HG02970 (cell line): ENCODE measurements around the gene ZNF304.
A peak's percentile ranks its signal among the peaks of the same experiment; 100 is the strongest.

Source experiments
- ATAC-seq: cut with Tn5 transposase; IDR thresholded peaks from one replicate; pipeline ENCODE4 v1.9.1; 2021; ENCODE audit warnings: mild to moderate bottlenecking, moderate library complexity, moderate number of reproducible peaks; ENCODE audit not compliant: unreplicated experiment, low FRiP score

Gene ZNF304

DNA sequence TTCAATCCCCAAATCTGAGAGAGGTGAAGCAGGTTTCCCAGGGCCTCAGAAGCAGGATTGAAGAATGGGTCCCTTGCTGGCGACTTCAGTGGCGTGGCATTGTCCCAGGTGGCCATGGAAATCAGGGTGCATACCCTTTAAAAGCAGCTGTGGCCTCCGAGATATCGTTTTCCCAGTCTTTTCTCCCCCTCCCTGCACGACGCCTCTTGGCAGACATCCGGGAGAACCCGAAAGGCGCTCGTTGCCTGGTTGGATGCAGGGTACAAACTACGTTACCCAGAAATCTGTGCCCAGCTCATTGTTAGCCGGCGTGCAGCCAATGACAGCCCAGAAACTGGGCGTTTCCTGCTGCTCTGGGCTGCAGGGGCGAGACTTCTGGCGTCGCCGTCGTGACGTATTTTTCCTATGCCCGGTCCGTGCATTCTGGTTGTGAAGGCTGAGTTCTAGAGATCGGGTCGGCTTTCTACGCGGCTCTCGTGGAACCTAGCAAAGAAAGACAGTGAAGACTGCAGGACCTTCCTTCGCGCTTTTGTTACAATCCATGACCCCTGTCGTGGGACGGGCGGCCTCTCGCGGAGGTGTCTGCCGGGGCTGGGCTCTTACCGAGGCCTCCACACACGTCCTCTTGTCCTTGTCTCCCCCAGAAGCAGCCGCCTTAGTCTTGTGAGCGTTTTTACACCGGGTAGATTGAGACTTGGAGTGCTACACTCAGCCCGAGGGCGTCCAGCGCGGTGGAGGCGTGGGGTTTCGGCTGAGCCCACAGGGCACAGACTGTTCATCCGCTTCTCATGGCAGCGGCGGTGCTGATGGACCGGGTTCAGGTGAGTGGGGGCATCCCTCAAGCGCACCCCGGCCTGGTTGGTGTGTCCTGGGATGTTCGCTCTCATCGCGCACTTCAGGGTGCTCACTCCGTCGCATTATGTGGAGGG lies at the start of gene ZNF304:
Gene ZNF304 (plus strand): TSS at position 395 of the 929 bp plus-strand sequence. CDS start 394 bp downstream, at position 789.
- ATAC-seq = peak; percentile 89

DNA sequence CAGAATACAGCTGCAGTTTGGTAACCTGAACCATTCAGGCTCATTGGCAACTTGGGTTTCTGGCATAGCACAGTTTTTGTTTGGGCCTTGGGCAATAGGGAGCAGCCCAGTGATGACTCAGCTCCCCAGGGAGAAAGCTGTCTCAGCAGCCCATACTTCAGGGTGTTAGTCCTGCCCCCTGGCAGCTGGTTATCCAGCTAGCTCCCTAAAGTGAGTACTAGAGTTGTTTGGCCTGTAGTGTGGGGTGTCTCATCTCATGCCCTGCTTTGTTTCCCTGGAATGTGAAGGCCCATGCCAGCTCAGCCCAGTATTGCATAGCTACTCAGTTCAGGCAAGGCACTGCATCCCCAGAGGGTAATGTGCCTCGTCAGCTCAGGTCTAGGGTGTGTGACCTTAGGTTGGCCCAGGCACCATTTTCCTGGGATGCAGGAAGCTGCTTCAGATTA lies 49.0 kb upstream of the ZNF304 start:
- ATAC-seq = no peak

DNA sequence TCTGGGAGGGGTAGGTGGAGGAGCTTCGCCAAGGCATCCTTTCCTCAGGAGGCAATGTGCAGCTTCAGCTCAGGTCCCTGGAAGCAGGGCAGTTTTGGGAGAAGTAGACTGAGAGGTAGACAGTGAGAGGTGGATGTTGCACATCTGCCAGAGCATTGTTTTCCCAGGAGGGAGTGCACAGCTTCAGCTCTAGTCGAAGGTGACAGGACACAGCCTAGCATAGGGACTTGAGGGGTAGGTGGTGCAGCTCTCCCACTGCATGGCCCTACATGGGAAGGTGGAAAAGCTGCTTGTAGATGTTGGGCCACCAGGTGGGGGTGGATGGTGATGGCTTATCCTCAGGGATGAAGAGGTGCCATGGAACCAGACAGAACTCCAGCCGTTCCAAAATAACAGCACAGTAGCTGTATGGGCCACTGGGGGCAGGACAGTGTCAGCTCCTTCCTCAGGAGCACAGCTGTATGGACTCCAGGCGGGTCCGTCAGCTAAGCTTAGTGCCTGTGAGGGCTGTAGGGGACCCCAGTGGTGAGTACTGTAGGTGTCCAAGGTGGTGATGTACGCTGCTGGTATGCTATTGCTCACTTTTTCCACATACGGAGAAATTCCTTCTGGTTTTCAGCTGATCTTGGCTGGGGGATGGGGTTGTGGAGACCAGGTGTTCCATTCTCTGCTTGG lies 48.2 kb upstream of the ZNF304 start:
- no peak for ATAC-seq

DNA sequence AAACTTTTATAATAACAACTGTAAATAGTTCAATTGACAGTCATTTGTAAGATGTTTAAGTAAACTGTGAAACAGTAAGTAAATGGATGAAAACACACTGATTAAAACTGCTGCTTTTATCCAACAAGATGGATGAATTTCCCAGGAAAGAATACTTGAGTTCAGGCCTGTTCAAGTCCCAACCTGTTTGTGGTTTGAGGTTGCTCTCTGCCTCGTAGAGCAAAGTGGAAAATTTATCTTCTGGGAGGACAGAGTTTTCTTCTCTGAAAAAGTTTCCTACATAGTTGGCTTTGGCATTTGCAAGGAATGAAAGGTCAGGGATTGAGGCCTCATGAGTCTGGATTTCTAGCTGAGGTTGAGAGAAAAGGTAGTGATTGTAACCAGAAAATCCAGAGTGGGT lies 46.0 kb upstream of the ZNF304 start:
- no peak for ATAC-seq

DNA sequence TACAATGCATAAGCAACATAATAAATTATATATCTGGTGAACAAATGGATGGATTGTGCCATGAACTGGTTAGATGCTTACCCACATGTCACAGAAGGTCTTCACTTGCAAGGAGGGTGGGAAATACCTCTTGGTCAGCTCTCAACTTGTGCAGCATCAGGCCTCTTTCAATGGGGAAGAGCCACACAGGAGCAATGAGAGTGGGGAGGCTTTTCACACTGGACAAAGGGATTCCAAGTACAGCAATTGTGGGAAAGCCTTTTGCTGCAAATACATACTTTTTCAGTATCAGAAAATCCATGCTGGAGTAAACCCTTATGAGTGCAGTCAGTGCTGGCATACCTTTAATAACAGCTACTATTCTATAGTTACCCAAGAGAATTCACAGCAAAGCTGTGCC lies 42.6 kb upstream of the ZNF304 start:
- no peak for ATAC-seq

DNA sequence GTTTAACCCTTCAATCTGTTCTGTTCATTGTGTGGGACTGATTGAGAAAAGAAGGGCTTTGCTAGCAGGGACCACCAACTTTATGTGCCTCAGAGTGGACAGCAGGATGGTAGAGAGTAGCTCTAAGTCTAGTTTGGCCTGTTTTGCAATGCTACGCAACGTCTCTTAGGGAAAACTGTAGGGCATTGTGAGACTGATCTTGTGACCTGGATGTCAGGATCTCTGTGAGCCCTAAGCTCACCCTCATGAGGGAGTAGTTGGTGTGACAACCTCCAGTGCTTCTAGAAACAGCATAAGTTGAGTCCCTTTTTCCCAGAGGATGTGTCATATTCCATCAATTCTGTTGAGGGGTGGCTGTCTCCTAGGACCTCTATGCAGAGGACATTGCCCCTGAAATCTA lies 40.3 kb upstream of the ZNF304 start:
- ATAC-seq = no peak

DNA sequence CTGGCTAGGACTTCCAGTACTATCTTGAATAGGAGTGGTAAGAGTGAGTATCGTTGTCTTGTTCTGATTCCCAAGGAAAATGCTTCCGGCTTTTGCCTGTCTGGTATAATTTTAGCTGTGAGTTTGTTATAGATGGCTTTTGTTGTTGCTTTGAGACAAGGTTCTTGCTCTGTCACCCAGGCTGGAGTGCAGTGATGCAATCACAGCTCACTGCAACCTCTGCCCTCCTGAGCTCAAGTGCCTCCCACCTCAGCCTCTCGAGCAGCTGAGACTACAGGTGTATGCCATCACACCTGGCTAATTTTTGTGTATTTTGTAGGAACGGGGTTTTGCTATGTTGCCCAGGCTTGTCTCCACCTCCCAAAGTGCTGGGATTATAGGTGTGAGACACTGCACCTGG lies 36.9 kb upstream of the ZNF304 start:
- no peak for ATAC-seq

DNA sequence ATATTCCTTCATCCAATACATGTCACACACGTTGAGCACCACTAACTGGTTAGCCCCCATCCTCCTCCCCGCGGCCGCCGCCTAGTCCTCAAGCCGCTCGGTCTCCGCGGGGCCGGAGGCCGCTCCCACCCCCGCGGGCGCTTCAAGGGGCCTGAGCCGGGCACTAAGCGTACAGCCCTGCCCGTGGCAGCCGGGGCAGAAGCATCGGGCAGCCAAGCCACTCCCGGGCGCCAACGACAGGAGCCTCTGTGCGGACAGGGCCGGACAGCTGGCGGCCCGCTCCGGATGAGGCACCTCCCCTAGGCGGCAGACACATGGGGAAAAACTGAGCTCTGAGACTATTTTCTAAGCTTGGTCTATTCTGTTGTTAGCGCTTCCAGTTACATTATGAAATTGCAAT lies 33.6 kb upstream of the ZNF304 start:
- ATAC-seq = no peak

DNA sequence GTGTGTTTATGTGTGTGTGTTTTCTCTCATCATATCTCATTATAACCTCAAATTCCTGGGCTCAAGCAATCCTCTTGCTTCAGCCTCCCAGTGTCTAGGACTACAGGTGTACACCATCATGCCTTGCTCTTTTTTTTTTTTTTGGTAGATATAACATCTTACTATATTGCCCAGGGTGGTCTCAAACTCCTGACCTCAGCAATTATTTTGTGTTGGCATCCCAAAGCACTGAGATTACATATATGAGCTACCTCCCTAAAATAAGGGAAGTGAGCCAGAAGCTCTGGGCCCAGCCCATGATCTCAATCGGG lies 31.2 kb upstream of the ZNF304 start:
- ATAC-seq = no peak

DNA sequence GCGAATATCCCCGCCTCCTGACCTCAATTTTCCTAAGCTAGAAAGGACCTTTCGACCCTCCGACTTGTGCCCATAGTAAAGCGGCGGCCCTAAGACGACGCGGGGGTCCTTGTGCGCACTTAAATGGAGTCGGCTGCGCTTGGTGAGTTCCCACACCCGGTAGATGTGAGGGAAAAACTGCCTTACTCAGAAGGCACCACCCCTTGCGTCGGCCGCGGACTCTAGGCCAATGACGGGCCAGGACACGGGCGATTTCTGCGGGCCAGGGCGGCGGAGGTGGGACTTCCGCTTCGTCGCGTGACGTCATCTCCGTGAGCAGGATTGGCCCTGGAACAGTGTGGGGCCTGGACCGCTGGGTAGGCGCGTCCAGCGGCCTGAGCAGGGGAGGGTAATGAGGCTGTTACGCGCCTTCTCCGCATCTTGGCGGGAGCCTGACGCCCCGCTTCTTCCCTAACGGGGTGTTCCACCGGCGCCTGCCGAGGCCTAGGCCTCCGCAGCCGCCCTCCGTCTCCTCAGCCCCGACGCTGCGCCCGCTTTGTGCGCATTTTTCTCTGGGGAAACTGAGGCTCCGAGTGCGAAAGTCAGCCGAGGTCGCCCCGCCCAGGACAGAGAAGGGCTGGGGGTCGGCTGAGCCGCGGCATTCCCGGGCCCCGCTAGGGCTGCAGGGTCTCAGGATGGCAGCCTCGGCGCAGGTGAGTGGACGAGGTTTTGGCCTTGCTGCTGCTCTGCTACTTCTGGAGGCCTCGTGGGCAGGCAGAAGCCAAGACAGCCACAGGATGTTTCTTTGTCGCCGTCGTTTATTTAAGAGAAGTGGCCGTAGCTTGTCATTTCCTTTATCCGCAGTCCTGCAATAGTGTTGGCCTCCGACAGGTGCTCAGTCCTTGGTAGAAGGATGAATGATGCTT lies 30.6 kb upstream of the ZNF304 start, which contains the start of gene ZNF543:
Gene ZNF543 (plus strand): TSS at position 293 of the 905 bp plus-strand sequence. CDS start 382 bp downstream, at position 675.
- ATAC-seq = peak; percentile 89

DNA sequence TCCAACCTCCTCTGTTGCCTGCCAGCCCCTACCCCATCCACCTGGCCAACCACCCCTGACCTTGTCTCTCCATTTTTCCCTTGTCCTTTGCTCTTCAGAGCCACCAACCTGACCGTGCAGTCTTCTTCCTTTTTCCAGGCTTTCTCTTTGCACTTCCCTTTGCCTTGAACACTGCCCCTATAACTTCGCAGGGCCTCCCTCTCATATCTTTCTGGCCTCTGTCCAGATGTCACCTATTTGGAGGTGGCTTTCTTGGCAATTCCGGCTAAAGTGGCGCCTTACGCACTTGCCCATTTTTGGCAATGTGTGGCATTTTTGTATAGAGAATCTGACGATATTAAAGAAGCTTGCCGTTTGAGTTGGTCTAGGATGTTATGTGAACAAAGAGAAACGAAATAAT lies 30.0 kb upstream of the ZNF304 start:
- no peak for ATAC-seq

DNA sequence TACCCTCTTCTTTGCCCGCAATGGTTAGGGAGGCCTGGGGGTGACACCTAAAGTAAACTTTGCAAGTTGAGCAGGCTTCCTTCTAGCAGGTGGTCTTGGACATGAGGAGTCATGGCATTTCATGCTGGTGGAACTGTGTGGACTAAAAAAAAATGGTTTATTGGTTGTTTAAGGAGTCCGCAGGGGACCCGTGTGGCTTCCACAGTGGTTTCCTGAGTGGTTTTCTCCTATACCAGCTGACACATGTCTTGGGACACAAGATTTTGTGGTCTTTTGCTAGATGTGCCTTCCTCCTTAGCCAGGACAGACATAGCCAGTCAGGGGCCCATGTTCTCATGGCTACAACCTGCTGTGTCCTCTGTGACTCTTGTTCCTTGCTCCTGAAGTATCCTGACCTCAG lies 29.3 kb upstream of the ZNF304 start:
- ATAC-seq = no peak

DNA sequence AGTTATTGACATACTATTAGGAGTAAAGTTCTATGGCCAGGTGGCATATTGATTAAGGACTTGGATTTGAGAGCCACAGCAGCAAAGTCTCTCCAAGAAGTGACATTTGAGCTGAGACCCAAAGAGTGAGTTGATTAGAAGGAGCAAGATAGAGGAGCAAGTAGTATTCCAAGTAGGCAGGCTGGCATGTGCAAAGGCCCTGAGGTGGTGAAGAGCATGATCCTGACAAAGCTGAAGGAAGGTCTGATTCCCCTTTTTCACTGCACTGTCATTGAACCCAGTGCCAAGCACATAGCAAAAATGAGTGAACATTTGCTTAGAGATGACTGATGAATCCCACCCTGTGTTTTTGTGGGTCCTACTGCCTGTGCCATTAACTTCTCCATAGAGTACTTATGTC lies 26.1 kb upstream of the ZNF304 start:
- no peak for ATAC-seq

DNA sequence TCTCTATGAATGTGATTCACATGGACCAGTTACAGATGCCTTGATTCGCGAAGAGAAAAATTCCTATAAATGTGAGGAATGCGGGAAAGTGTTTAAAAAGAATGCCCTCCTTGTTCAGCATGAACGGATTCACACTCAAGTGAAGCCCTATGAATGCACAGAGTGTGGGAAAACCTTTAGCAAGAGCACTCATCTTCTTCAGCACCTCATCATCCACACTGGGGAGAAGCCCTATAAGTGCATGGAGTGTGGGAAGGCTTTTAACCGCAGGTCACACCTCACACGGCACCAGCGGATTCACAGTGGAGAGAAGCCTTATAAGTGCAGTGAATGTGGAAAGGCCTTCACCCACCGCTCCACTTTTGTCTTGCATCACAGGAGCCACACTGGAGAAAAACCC lies 23.1 kb upstream of the ZNF304 start:
- no peak for ATAC-seq

DNA sequence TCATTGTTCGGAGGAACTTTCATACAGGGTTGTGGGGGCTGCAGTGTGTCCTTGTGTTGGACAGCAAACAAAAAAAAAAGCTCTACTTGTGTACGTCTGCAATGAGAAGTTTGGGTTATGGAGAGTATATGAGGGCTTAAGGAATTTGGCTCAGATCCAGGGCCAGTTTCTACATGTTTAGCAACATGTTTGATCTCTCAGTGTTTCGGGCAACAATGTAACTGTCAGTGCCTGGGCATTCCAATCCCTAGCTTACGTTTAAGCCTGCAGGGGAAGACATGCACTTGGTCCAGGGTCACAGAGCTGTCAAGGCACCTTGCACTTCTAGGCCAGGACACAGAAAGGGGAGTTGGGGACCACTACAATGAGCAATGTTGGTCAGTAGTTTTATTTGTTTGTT lies 16.9 kb upstream of the ZNF304 start:
- ATAC-seq = no peak

DNA sequence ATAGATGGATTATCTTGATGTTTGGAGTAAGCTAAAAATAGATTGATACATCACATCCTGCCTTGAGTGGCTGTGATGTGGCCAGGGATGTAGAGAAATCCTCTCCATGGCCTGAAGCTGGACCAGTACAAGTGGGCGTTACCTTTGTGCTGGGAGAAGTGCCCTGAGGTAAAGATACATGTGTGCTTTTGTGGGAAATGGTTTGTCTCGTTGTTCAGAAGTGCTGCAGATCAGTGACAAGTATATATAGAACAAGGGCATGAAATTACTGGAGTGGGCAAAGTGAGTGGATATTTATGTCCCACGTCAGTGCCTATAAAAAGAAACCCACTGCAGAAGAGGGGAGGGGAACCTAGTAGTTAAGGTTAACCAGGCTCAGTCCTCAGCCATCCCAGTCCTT lies 12.2 kb upstream of the ZNF304 start:
- ATAC-seq = no peak

DNA sequence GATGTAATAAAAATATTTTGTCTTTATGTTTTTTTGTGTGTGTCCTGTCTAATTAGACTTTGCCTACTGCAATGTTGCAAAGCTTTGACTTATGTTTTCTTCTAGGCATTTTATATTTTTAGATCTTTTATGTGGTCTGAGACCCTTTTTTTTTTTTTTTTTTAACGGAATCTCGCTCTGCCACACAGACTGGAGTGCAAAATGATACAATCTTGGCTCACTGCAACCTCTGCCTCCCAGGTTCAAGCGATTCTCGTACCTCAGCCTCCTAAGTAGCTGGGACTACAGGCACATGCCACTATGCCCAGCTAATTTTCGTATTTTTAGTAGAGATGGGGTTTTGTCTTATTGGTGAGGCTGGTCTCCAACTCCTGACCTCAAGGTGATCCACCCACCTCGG lies 8.5 kb upstream of the ZNF304 start:
- ATAC-seq = no peak

DNA sequence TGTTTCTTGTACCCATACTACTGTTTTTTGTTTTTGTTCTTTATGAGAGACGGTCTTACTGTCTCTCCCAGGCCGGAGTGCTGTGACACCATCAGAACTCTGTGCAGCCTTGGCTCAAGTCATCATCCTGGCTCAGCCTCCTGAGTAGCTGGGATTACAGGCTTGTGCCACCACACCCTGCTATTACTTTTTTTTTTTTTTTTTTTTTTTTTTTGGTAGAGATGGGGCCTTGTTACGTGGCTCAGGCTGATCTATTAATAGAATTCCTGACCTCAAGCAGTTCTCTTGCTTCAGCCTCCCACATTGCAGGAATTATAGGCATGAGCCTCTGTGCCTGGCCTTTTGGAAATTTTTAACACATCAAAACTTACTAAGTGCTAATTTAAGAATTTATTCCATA lies 2.9 kb upstream of the ZNF304 start:
- ATAC-seq = no peak

DNA sequence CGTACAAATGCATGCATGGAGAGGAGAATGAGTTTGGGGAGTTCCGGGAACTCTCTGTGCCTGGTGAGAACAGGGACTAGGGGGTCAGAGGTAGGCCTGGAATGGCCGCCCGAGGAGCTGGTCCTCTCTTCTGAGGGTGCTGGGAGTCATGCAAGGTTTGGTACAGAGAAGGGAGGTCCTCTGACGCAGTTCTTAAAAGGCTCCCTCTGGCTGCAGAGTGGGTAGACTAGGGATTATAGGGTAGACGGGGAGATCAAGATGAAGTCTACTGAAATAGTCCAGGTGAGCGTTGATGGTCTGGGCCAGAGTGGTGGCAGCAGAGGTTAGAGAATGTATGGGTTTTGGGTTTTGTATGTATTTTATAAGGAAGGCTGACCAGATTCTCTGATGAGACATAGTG lies 796 bp downstream of the ZNF304 start:
- ATAC-seq = no peak

DNA sequence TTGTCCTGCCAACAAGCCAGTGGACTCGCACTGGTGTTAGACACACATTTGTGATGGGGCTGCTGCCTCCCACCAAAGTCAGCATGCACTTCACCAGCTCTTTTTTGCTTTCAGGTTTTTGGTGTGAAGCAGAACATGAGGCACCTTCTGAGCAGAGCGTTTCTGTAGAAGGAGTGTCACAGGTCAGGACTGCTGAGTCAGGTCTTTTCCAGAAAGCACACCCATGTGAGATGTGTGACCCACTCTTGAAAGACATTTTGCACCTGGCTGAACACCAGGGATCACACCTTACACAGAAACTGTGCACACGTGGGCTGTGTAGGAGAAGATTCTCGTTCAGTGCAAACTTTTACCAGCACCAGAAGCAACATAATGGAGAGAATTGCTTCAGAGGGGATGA lies 4.8 kb downstream of the ZNF304 start:
- ATAC-seq = no peak

DNA sequence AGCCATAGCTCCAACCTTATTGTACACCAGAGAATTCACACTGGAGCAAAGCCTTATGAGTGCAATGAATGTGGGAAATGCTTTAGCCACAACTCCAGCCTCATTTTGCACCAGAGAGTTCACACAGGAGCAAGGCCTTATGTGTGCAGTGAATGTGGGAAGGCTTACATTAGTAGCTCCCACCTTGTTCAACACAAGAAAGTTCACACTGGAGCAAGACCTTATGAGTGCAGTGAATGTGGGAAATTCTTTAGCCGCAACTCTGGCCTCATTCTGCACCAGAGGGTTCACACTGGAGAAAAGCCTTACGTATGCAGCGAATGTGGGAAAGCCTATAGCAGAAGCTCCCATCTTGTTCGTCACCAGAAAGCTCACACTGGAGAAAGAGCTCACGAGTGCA lies 6.3 kb downstream of the ZNF304 start:
- ATAC-seq = no peak
